HG03342 (cell line): Measurements from ENCODE around the gene SLIT3.
"Not testable (repeated sequence)": the region's sequence is repeated elsewhere in the genome, so short reads cannot be mapped to it uniquely, and the experiment has no call there.

Source experiments
- ATAC-seq: cut with Tn5 transposase; IDR thresholded peaks from one replicate; pipeline ENCODE4 v1.9.1; 2021; ENCODE audit warnings: mild to moderate bottlenecking, moderate library complexity; ENCODE audit not compliant: unreplicated experiment

Gene SLIT3

GRCh38 chr5:168756453-168757391 is 544.2 kb downstream of the SLIT3 start:
- ATAC-seq, result no peak

GRCh38 chr5:168755548-168756093 is 545.3 kb downstream of the SLIT3 start:
- no peak for ATAC-seq

GRCh38 chr5:168753691-168754254 is 547.2 kb downstream of the SLIT3 start:
- ATAC-seq, result no peak

GRCh38 chr5:168752416-168753190 is 548.3 kb downstream of the SLIT3 start:
- ATAC-seq, result no peak

GRCh38 chr5:168752012-168752411 is 548.9 kb downstream of the SLIT3 start:
- ATAC-seq, result no peak

GRCh38 chr5:168750926-168751325 is 550.0 kb downstream of the SLIT3 start:
- ATAC-seq, result no peak

GRCh38 chr5:168749391-168750100 is 551.4 kb downstream of the SLIT3 start:
- ATAC-seq, result no peak

- peak; percentile 77 for ATAC-seq
These were observed 552.8 kb downstream of the SLIT3 start for GRCh38 chr5:168747987-168748777.

- no peak for ATAC-seq
These were observed 553.9 kb downstream of the SLIT3 start for GRCh38 chr5:168746893-168747640.

- not testable (repeated sequence) for ATAC-seq
These were observed 554.6 kb downstream of the SLIT3 start for GRCh38 chr5:168746126-168746892.

GRCh38 chr5:168743617-168744016 is 557.3 kb downstream of the SLIT3 start:
- ATAC-seq, result no peak

- ATAC-seq, result not testable (repeated sequence)
These were observed 558.6 kb downstream of the SLIT3 start for GRCh38 chr5:168742311-168742710.

- ATAC-seq, result no peak
These were observed 560.1 kb downstream of the SLIT3 start for GRCh38 chr5:168740811-168741213.

GRCh38 chr5:168740092-168740800 is 560.7 kb downstream of the SLIT3 start:
- ATAC-seq, result no peak

- no peak for ATAC-seq
These were observed 563.9 kb downstream of the SLIT3 start for GRCh38 chr5:168737066-168737465.

- no peak for ATAC-seq
These were observed 564.6 kb downstream of the SLIT3 start for GRCh38 chr5:168736281-168736831.

- no peak for ATAC-seq
These were observed 566.2 kb downstream of the SLIT3 start for GRCh38 chr5:168734620-168735300.
